Stomach (tissue), 4 donors: ENCODE results near the gene FAM8A1.

Experiments used
- POLR2AphosphoS5 ChIP-seq, 3 donors: sonication (generic); formaldehyde crosslinking; IDR thresholded peaks; one replicate each; pipeline ENCODE4 v1.6.1; 2016; ENCODE audit warnings: antibody characterized with exemption in 3 of 3
- TF ChIP-seq, protein P1 (sequence below), 7 experiments: fragments of 450-650 bp in 4 of 7; fragments of 200-600 bp in 3 of 7; sonication (generic) in 3 of 7; IDR thresholded peaks; one replicate each; pipeline ENCODE4 v1.5.1; 2016 to 2019; ENCODE audit warnings: antibody characterized with exemption in 7 of 7, control low read depth in 2 of 7, mild to moderate bottlenecking in 1 of 7

GRCh38 chr6:17653198-17653882 is 53.2 kb downstream of the FAM8A1 start:
- no peak for TF ChIP-seq POLR2AphosphoS5 (IDR thresholded peaks at IDR 0.05)
- TF ChIP-seq, protein P1, sequence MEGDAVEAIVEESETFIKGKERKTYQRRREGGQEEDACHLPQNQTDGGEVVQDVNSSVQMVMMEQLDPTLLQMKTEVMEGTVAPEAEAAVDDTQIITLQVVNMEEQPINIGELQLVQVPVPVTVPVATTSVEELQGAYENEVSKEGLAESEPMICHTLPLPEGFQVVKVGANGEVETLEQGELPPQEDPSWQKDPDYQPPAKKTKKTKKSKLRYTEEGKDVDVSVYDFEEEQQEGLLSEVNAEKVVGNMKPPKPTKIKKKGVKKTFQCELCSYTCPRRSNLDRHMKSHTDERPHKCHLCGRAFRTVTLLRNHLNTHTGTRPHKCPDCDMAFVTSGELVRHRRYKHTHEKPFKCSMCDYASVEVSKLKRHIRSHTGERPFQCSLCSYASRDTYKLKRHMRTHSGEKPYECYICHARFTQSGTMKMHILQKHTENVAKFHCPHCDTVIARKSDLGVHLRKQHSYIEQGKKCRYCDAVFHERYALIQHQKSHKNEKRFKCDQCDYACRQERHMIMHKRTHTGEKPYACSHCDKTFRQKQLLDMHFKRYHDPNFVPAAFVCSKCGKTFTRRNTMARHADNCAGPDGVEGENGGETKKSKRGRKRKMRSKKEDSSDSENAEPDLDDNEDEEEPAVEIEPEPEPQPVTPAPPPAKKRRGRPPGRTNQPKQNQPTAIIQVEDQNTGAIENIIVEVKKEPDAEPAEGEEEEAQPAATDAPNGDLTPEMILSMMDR (IDR thresholded peaks at IDR 0.05): no peak
